ES-I3 (cell line): ENCODE data around the gene NLRP11.
"Not testable (repeated sequence)": the region's sequence is repeated elsewhere in the genome, so short reads cannot be mapped to it uniquely, and the experiment has no call there.

ENCODE experiments used
- H3K36me3 ChIP-seq: 2 replicates; pipeline ENCODE4 v1.6.1; 2013; ENCODE audit warnings: mild to moderate bottlenecking, low read length, control low read depth, moderate library complexity; ENCODE audit not compliant: insufficient read depth
- H3K4me1 ChIP-seq: 2 replicates; pipeline ENCODE4 v1.6.1; 2013; ENCODE audit warnings: mild to moderate bottlenecking, control low read depth, low read length; ENCODE audit not compliant: insufficient read depth
- H3K9ac ChIP-seq: 2 replicates; pipeline ENCODE4 v1.6.1; 2013; ENCODE audit warnings: low read depth, mild to moderate bottlenecking, low read length, moderate library complexity
- H3K9me3 ChIP-seq: 2 replicates; pipeline ENCODE4 v1.6.1; 2013; ENCODE audit warnings: mild to moderate bottlenecking, low read length, moderate library complexity; ENCODE audit not compliant: control insufficient read depth, insufficient read depth

The NLRP11 gene

GRCh38 chr19:55813906-55814305 lies 17.9 kb downstream of the NLRP11 start:
- Histone ChIP-seq H3K9ac (no peak overlapping the region), H3K4me1 (no peaks in the 10 kb centered on the region), H3K9me3 (no peaks in the 10 kb centered on the region), H3K36me3 (no peaks in the 10 kb centered on the region)

- H3K9me3 ChIP-seq: no peaks in the 10 kb centered on the region
- H3K4me1 ChIP-seq: no peaks in the 10 kb centered on the region
- H3K36me3 ChIP-seq: no peaks in the 10 kb centered on the region
- H3K9ac ChIP-seq: no peak overlapping the region
Measured at GRCh38 chr19:55812449-55812848, 19.4 kb downstream of the NLRP11 start.

- Histone ChIP-seq H3K4me1 (no peaks in the 10 kb centered on the region), H3K9ac (no peak overlapping the region), H3K9me3 (no peaks in the 10 kb centered on the region), H3K36me3 (no peaks in the 10 kb centered on the region)
Measured at GRCh38 chr19:55811340-55811739, 20.5 kb downstream of the NLRP11 start.

- Histone ChIP-seq H3K4me1 (no peaks in the 10 kb centered on the region), H3K9ac (no peak overlapping the region), H3K9me3 (no peaks in the 10 kb centered on the region), H3K36me3 (no peaks in the 10 kb centered on the region)
Measured at GRCh38 chr19:55809381-55810058, 22.3 kb downstream of the NLRP11 start.

- no peaks in the 10 kb centered on the region for H3K9me3 ChIP-seq
- H3K36me3 ChIP-seq: no peaks in the 10 kb centered on the region
- no peaks in the 10 kb centered on the region for H3K4me1 ChIP-seq
Measured at GRCh38 chr19:55802281-55802680, 29.5 kb downstream of the NLRP11 start.

GRCh38 chr19:55801416-55801815 lies 30.4 kb downstream of the NLRP11 start:
- Histone ChIP-seq H3K9ac (no peak overlapping the region), H3K9me3 (no peaks in the 10 kb centered on the region), H3K36me3 (no peaks in the 10 kb centered on the region), H3K4me1 (no peaks in the 10 kb centered on the region)

More at GRCh38 chr19:55802281-55802680, 29.5 kb downstream of the NLRP11 start:
- no peak overlapping the region for H3K9ac ChIP-seq

- no peaks in the 10 kb centered on the region for H3K36me3 ChIP-seq
- no peak overlapping the region for H3K9ac ChIP-seq
- H3K9me3 ChIP-seq: no peaks in the 10 kb centered on the region
- no peaks in the 10 kb centered on the region for H3K4me1 ChIP-seq
Measured at GRCh38 chr19:55795021-55795420, 36.8 kb downstream of the NLRP11 start.

GRCh38 chr19:55781112-55781511 lies 50.7 kb downstream of the NLRP11 start:
- no peaks in the 10 kb centered on the region for H3K36me3 ChIP-seq
- no peaks in the 10 kb centered on the region for H3K4me1 ChIP-seq
- H3K9me3 ChIP-seq: no peaks in the 10 kb centered on the region
- H3K9ac ChIP-seq: no peak overlapping the region

- Histone ChIP-seq H3K9ac (no peak overlapping the region), H3K4me1 (no peaks in the 10 kb centered on the region), H3K36me3 (no peaks in the 10 kb centered on the region)
Measured at GRCh38 chr19:55778331-55778730, 53.5 kb downstream of the NLRP11 start.

GRCh38 chr19:55777528-55777927 lies 54.3 kb downstream of the NLRP11 start:
- no peak overlapping the region for H3K9ac ChIP-seq
- H3K36me3 ChIP-seq: no peaks in the 10 kb centered on the region
- H3K4me1 ChIP-seq: no peaks in the 10 kb centered on the region
- no peaks in the 10 kb centered on the region for H3K9me3 ChIP-seq

More at GRCh38 chr19:55778331-55778730, 53.5 kb downstream of the NLRP11 start:
- H3K9me3 ChIP-seq: no peaks in the 10 kb centered on the region

GRCh38 chr19:55769632-55770031 lies 62.2 kb downstream of the NLRP11 start:
- not testable (repeated sequence) for H3K9me3 ChIP-seq, H3K4me1 ChIP-seq, H3K9ac ChIP-seq, H3K36me3 ChIP-seq

GRCh38 chr19:55768818-55769217 lies 63.0 kb downstream of the NLRP11 start, which contains the start of gene RFPL4AL1:
TSS of gene RFPL4AL1 (plus strand) at chr19:55769118. CDS start at chr19:55771805, 2,687 bp downstream.
- not testable (repeated sequence) for H3K9me3 ChIP-seq, H3K36me3 ChIP-seq, H3K9ac ChIP-seq, H3K4me1 ChIP-seq

GRCh38 chr19:55766466-55766865 lies 65.3 kb downstream of the NLRP11 start:
- H3K9me3 ChIP-seq: no peaks in the 10 kb centered on the region
- no peaks in the 10 kb centered on the region for H3K36me3 ChIP-seq
- no peak overlapping the region for H3K9ac ChIP-seq
- H3K4me1 ChIP-seq: no peaks in the 10 kb centered on the region

- H3K36me3 ChIP-seq, H3K4me1 ChIP-seq, H3K9me3 ChIP-seq, H3K9ac ChIP-seq: not testable (repeated sequence)
Measured at GRCh38 chr19:55758797-55759196, 73.0 kb downstream of the NLRP11 start, which contains the start of gene RFPL4A. TSS of gene RFPL4A (plus strand) at chr19:55759097. CDS start at chr19:55761801, 2,704 bp downstream.

- not testable (repeated sequence) for H3K4me1 ChIP-seq, H3K36me3 ChIP-seq, H3K9me3 ChIP-seq, H3K9ac ChIP-seq
Measured at GRCh38 chr19:55756808-55757207, 75.0 kb downstream of the NLRP11 start.
